GM12891 (cell line): ENCODE data around the gene TMEM135.

ENCODE experiments used
- POLR2A ChIP-seq: IDR thresholded peaks from 2 replicates; pipeline ENCODE4 v1.6.1; 2011; ENCODE audit warnings: low read depth, low read length, control low read depth
- POLR2AphosphoS5 ChIP-seq: IDR thresholded peaks from 2 replicates; pipeline ENCODE4 v1.6.1; 2011; ENCODE audit warnings: low read depth, low read length, control low read depth
- TAF1 ChIP-seq: IDR thresholded peaks from 2 replicates; pipeline ENCODE4 v1.6.1; 2011; ENCODE audit warnings: low read depth, low read length, control low read depth

DNA sequence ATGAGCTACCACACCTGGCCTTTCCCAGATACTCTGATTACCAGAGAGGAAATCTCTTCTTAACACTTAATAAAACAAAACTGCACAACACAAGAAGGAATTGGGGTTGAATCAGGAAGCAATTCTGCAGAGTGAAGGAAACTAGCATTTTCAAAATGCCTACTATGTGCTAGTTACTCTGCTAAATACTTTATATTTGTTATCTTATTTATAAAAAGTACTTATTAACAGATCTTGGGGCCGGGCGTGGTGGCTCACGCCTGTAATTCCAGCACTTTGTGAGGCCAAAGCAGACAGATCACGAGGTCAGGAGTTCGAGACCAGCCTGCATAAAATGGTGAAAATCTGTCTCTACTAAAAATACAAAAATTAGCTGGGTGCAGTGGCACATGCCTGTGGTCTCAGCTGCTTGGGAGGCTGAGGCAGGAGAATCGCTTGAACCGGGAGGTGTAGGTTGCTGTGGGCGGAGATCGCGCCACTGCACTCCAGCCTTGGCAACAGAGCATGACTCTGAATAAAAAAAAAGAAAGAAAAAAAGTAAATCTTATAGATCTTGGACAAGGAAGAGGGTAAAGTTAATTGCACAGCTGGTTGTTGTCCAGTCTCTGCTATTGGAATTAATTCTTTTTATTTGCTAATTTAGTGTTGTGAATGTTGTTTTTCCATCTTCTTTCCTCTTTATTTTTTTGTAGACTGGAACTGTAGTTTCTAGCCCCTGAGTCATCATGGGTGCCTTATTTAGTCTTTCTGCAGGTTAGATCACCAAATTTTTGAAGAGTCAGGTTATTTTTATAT lies 22.1 kb downstream of the TMEM135 start:
- no peak for TF ChIP-seq POLR2A
- no peak for TF ChIP-seq TAF1
- TF ChIP-seq POLR2AphosphoS5: no peak
